SH-SY5Y (cell line): ENCODE measurements around the gene CEACAM18.

Source experiments
- GATA2 ChIP-seq: IDR thresholded peaks from 2 replicates; pipeline ENCODE4 v1.6.1; 2011; ENCODE audit warnings: mild to moderate bottlenecking, low read depth, low read length
- GATA3 ChIP-seq: IDR thresholded peaks from 2 replicates; pipeline ENCODE4 v1.6.1; 2011; ENCODE audit warnings: low read depth, mild to moderate bottlenecking, low read length, moderate library complexity

CEACAM18 gene

DNA sequence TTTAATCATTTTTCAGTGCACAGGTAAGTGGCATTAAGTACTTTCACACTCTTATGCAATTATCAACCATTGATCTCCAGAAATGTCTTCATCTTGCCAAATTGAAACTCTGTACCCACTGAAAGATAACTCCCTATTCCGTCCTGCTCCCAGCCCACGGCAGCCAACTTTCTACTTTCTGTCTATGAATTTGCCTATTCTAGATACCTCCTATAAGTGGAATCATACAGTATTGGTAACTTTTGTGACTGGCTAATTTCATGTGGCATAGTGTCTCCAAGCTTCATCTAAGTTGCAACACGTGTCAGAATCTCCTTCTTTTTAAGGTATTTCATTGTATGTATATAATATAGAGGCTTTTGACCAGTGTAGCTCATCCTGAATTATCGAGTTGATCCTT is 5.7 kb upstream of the CEACAM18 start:
- TF ChIP-seq GATA2 (no peak), GATA3 (no peak)

DNA sequence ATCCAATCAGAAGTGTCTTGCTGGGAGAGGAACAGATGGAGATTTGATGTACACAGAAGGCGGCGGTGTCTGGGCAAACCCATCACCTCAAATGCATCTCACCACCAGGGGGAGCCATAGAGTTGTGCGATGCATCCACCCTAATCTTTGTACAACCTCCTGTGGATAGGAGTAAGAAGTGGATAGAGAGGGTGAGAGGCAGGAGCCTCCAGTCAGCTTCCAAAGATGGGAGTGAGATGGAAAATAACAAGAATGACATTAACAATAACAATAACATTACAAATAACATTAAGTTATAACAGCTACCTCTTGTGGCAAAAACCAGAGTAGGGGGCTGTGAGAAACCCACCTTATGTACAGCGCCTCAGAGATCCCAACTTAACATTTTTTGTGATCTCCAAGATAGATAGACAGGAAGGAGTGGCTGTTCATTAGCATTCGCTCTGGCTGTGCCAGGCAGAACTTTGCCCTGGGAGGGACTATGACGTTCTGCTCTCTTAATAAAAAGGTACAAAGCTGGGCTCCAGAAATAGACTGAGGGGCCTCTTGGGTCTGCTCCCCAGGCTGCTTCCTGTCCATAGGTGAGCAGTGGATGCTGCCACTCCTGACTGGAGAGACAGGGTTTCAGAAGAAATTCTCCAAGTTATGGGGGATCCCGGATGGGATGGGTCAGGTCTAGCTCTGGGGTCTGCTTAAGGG is 5.2 kb upstream of the CEACAM18 start:
- TF ChIP-seq GATA2 (no peak), GATA3 (no peak)

DNA sequence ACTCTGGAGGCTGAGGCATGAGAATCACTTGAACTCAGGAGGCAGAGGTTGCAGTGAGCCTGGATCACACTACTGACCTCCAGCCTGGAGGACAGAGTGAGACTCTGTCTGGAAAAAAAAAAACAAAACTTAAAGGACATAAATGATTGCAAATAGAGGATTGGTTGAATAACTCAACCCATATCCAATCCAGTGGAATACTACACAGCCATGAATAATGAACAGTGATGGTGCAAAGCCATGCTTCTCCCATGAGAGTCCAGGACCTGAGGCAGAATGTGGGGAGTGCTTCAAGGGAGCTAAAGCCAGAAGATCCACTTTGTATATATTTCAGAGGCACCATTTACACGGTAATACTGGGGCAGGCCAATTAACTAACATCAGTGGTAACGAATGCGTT is 2.2 kb upstream of the CEACAM18 start:
- TF ChIP-seq GATA2 (no peak), GATA3 (no peak)

DNA sequence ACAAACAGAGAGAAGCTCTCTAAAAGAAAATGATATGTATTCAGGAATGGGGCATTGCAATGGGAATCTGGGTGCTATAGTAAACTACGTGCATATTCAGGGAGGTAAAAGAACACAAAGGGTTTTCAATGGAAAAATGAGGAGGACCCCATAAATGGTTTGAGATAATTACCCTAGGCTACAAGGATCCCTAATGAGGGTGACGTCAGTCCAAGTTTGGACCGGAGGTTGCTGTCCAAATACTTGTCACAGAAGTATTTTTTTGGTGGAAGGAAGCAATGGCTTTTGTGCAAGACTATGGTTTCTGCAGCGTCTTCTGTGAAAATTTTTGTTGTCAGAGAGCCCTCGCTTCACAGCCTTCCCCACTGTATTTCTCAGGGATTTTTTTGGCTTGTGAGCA is 995 bp upstream of the CEACAM18 start:
- no peak for TF ChIP-seq GATA3
- TF ChIP-seq GATA2: no peak

DNA sequence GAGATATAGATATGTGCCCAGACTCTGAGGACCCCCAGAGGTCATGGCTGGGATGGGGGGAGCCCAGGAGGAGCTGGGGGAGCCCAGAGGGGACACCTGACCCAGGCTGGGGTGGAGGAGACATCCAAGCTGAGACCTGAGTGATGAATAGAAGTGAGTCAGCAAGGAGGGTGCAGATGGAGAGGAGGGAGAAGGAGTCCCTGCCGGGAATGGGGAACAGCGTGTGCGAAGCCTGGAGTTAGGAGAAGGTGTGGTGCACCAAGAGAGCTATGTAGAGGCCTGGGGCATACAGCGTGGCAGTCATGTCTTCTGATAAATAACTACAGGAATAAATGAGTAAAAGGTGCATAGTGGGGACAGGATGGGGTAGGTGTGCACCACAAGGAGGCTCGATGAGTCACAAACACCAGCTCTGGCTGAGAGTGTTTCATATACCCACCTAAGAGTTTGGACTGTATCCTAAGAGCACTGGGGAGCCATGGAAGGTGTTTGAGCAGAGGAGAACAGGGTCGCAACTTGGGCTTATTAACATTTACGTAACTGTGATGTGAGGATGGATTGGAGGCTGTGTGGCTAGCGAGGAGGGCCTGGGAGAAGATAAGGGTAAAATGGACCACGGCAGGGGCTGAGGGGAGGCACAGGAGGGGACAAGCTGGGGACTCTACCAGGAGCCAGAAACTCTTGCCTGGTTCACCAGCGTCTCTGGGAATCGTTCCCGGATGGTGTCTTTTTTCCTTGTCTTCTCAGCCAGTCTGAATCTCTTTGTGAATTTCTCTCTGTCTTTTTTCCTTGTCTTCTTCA is 1.4 kb downstream of the CEACAM18 start:
- TF ChIP-seq GATA3 (no peak), GATA2 (no peak)

DNA sequence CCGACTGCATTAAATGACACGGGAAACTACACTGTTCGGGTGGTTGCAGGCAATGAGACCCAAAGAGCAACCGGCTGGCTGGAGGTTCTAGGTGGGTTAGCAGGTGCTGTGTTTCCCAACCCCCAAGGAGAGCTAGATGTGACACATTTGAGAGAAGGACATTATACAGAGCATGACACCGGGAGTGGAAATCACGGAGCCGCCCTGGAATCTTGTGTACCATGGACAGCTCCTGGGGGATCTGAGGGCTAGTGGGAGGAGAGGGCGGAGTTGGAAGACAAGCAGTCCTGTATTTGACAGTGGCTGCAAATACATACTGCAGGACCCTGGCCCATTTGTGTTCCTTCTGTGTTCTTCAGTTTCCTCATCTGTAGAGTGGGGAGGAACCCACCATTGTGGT is 2.3 kb downstream of the CEACAM18 start:
- no peak for TF ChIP-seq GATA2
- TF ChIP-seq GATA3: no peak

DNA sequence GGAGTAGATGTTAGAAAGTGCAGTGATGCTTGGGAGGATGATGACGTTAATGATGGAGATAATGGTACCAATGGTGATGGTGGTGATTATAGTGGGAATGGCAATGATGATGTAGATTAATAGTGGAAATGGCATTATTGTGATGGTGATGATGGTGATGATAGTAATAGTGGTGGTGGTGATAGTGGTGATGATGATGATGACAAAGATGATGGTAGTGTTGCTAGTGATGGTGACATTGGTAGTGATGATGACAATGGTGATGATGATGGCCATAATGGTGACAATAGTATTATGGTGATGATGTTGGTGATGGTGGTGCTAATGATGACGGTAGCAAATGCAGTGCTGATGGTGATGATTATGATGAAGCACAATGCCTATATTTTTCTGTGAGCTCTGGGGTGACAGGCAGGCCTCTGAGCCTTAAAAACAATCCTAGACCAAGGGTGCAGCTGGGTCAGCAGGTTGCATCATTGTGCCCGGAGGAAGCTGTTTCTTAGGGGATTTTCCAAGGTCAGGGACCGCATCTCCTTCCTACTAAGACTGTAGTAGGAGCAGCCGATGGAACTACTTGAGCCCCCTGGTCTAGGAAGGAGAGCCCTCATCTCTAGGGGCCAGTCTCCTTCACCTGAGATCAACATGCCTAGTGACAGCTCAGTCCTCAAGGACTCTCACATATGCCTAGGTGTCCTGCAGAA is 7.8 kb downstream of the CEACAM18 start:
- TF ChIP-seq GATA3 (no peak), GATA2 (no peak)

DNA sequence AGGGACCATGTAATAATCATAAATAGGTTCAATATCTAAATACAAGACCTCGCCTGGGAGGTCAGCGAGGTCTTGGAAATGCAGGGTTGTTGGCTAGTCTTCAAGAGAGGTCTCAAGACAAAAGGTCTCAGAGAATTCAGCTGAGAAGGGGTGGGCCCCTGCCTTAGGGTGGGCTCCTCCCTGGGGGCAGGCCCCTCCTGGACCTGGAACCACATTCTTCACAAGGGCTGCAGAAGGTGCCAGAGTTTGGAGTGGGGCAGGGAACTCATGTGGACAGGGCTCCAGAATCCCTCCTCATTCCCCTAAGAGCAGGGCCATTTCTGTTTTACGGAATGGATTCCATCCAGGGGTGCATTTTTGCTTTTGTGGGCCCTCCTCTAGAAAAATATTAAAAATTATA is 10.2 kb downstream of the CEACAM18 start:
- TF ChIP-seq GATA3 (no peak), GATA2 (no peak)

DNA sequence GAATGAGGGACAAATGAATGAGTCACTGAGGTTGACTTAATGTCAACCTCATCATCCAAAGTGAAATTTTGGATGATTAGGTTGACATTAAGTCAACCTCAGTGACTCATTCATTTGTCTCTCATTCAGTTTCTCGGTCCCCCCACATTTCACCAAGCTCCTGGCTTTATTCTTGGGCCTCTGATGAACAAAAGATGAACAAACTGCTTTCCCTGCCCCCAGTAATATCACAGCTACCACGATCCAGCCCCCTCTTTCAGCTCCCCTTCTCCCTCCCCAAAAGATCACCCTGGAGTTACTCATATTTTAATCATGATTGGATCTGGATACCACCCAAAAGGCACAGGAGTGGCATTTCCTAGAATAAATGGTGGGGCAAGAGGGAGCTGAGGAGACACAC is 10.8 kb downstream of the CEACAM18 start:
- TF ChIP-seq GATA2 (no peak), GATA3 (no peak)

DNA sequence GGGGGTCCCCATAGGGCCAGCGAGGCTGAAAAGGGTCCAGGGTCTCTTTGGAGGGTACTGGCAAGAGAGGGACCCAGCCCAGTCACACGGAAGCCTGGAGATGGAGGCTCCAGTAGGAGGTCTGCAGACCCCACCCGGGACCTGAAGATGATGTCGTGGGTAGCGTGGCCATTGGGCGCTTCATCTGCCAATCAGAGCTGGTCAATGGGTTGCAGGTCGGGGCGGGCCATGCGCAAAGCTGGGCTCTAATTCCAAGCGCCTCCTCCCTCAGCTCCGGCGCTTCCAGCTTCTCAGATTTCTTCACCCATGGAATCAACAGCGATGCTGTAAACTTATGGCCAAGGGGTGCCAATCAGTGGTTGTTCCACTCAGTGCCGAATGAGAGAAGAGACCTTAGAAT is 12.3 kb downstream of the CEACAM18 start:
- no peak for TF ChIP-seq GATA2
- TF ChIP-seq GATA3: no peak

DNA sequence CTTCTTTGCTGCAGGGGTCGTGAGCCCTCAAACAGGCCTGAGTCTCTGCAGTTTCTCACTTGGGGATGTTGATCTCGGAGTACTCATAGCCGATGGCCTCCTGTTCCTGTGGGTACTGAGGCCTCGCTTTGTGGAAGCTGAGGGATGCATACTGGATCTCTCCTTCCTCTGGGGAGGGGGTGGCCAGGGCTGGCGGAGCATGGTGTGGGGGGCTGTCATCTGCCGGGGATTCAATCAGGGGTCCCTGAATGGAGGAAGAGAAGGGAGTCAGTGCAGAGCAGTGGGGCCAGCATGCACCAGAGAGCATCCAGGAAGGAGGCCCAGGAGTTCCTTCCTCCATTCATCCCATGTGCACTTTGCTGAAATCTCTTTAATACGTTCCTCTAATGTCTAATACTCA is 13.2 kb downstream of the CEACAM18 start:
- TF ChIP-seq GATA2: no peak
- TF ChIP-seq GATA3: no peak

DNA sequence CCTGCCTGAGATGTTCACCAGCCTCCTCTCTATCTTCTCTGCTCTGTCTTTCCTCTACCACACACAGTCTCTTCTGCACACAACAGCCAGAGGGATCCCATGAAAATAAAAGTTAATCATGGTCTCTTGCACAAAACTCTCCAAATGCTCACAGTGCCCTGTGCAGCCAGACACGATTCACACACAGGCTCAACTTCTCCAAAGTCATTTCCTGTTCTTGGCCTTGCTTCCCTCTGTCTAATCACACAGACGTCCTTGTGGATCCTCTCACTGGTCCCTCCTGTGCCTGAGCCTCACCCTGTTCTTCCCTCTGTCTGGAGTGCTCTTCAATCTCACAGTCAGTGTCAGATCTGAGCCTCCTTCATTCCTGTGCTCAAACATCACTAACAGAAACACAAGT is 15.4 kb downstream of the CEACAM18 start:
- no peak for TF ChIP-seq GATA3
- no peak for TF ChIP-seq GATA2

DNA sequence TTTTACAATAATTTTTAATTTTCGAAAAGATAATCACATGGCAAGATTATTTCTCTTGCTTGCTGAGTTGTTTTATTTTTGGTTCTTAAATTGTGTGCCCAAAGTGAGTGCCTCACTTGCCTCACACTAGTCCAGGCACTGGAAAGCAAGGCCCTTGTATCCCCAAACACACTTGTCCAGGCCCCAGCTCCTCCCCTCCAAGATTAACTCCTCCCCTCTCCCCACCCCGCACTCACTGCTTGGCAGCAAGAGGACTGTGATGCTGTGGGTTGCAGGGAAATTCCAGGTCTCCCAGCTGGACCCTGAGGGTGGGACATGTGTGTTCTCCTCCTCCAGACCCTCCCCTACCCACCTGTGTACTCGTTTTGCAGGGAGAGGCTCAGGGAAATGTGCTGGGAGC is 19.3 kb downstream of the CEACAM18 start:
- TF ChIP-seq GATA3 (no peak), GATA2 (no peak)

DNA sequence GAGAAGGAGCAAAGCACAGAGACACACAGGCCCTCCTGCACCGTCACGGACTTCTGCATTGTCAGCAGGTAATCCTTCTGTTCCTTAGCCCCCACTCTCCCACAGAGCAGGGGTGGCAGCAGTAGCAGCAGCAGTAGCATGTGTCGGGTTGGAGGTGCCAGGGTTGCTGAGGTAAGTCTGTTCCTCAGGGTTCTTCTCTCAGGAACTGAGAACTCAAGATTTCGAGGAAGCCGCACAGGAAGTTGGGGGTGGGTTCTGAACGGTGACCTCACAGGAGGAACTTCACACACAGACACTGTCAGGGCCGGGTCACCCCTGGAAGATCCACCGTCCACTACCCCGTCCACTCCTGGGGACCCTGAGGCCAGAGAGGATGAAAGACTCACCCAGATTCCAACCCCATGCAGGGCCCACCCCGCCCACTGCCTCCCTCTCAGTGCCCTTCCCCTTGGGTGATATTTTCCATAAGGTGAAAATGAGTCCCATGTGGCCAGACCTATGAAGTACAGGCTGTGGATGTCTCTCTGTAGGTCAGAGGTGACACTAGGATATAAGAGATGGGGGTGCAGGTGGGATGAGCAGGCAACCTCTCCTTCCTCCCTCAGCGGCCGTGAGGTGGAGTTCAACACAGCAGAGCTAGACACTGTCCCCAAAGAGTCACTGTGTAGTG is 23.4 kb downstream of the CEACAM18 start, which contains the start of gene SIGLEC12:
SIGLEC12 (minus strand) TSS at position 207 of the 670 bp plus-strand sequence; CDS start at position 140, 67 bp downstream.
- TF ChIP-seq GATA3 (no peak), GATA2 (no peak)
